Right ventricle myocardium inferior (tissue), 1 donor: ENCODE measurements around the gene GALNT12. TPM values are rescaled to one million over a fixed set of nuclear protein-coding genes. Genes with fewer than 3 reads are reported as not detected.

Experiments
- ATAC-seq: fragments of 200-7000 bp; cut with Tn5 transposase; one replicate; pipeline ENCODE4 v1.9.1; 2020; ENCODE audit warnings: mild to moderate bottlenecking, moderate library complexity
- DNase-seq: peaks from one replicate; pipeline ENCODE4 v3.0.0; 2021; ENCODE audit errors: missing footprints
- intact Hi-C: fragments of 100-400 bp; cut with DNase I; formaldehyde crosslinking; loops from one replicate; pipeline ENCODE4 v1.11.0; 2022
- total RNA-seq: library from RNA; stranded (reverse); fragmentation: NEBNext Ultra II Directional; extraction: Animal tissue kit (Norgen Biotek cat#: 25700); gene quantifications from one replicate; pipeline ENCODE4 v1.2.1, GENCODE V29; 2021
- donor health status: DM: no; HTN: yes; CAD: no; lungs with severe emphysema.

Gene GALNT12
- total RNA-seq, 1 donor from 2014 or later = 0.54 TPM

DNA sequence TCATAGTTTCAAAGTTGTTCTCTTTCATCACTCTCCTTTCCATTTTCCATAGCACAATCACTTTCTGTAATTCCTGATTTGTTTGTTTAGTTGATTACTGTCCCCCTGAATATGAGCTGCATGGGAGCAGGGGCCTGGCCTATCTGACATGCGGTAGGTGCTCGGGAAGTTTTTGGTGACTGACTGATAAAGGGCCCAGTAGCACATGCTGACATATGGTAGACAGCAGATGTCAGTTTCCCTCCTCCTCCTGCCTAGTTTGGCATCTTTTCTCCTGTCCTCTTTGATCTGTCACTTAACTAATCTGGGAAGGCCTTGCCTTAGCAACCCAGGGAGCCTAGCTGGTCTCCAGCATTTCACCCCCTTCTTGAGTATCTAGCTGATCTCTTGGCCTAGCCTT lies 14.4 kb downstream of the GALNT12 start:
- intact Hi-C loops = no loop called here
- ATAC-seq = no peak
- no peak for DNase-seq

DNA sequence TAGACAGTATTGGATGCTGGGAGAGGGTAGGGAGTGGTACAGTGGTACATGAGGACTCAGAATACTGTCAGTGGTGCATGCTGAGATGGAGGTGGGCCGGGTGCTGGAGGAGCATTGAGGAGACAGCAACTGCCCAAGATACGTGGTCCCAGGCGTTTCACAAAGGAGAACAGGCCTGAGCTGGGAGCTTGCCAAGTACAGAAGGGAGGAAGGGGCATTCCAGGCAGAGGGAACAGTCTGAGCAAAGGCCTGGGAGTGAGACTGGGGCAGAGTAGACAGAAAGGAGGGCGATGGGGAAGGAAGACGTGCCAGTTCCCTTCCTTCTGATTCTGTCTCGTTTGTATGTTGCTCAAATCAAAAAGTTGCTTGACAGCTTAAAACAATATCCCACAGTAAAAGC lies 15.2 kb downstream of the GALNT12 start:
- ATAC-seq (no peak), DNase-seq (no peak)
- intact Hi-C loops = no loop called here

- intact Hi-C loops = no loop called here
- no peak for ATAC-seq
- DNase-seq = no peak
Measured at GRCh38 chr9:98823666-98824334, 16.3 kb downstream of the GALNT12 start.

DNA sequence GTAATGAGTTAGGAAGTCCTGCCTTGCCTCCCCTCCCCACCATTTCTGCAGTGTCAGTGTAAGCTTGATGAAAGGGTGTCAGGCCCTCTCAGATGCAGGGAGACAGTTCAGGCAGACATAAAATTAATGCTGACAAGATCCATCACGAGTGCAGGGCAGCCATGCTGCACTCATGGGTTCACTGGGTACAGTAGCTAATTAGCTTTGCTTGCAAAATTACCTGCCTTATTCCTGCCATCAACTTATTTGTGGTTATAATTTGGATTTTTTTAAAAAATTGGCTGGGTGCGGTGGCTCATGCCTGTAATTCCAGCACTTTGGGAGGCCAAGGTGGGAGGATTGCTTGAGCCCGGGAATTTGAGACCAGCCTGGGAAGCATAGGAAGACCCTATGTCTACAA lies 17.9 kb downstream of the GALNT12 start:
- DNase-seq = no peak
- intact Hi-C loops = no loop called here
- ATAC-seq = no peak

DNA sequence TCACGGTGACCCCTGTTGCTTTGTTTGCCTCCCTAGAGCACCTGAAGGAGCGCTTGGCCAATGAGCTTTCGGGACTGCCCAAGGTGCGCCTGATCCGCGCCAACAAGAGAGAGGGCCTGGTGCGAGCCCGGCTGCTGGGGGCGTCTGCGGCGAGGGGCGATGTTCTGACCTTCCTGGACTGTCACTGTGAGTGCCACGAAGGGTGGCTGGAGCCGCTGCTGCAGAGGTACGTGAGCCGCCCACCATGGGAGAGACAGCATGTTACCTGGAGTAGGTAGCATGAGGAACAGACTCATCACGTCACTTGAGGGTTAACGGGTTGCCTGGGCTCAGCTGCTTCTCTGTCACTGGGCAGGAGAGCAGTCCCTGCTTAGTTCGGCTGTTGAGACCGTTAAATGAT lies 19.2 kb downstream of the GALNT12 start:
- ATAC-seq (no peak), DNase-seq (no peak)
- intact Hi-C loops = no loop called here

GRCh38 chr9:98829766-98830165 lies 22.3 kb downstream of the GALNT12 start:
- no peak for ATAC-seq
- intact Hi-C loops = no loop called here

DNA sequence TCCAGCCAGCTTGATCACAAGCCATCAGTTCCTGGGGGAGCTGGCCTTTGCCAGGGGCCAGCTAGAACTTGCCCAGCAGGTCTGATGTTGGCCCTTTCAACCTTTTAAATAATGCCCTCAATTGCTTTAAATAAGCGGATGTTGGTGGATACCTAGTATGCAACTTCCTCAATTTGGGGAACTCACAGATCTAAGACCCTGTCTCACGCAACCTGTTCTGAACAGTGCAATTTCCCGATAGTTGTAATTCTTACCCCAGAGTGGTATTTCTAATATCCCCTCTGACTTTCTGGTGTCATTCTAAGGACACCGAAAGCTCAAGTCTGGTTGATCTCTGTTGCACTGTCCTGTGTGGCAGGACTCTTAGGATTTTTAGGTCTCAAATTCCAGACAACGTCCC lies 23.1 kb downstream of the GALNT12 start:
- ATAC-seq (no peak), DNase-seq (no peak)
- intact Hi-C loops = no loop called here

More at GRCh38 chr9:98829766-98830165, 22.3 kb downstream of the GALNT12 start:
- DNase-seq = no peak

- intact Hi-C loops = no loop called here
- no peak for ATAC-seq
- no peak for DNase-seq
Measured at GRCh38 chr9:98831696-98832095, 24.2 kb downstream of the GALNT12 start.

DNA sequence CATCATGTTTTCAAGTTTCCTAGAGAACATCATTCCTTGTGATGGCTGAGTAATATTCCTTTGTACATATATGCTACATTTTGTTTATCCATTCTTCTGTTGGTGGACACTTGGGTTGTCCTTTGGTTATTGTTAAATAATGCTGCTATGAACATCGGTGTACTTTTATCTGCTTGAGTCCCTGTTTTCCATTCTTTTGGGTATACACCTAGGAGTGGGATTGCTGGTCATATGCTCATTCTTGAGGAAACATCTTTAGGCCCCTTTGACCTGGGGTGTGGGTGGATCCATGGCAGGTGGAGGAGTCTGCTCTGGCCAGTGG lies 25.3 kb downstream of the GALNT12 start:
- intact Hi-C loops = no loop called here
- DNase-seq (no peak), ATAC-seq (no peak)

DNA sequence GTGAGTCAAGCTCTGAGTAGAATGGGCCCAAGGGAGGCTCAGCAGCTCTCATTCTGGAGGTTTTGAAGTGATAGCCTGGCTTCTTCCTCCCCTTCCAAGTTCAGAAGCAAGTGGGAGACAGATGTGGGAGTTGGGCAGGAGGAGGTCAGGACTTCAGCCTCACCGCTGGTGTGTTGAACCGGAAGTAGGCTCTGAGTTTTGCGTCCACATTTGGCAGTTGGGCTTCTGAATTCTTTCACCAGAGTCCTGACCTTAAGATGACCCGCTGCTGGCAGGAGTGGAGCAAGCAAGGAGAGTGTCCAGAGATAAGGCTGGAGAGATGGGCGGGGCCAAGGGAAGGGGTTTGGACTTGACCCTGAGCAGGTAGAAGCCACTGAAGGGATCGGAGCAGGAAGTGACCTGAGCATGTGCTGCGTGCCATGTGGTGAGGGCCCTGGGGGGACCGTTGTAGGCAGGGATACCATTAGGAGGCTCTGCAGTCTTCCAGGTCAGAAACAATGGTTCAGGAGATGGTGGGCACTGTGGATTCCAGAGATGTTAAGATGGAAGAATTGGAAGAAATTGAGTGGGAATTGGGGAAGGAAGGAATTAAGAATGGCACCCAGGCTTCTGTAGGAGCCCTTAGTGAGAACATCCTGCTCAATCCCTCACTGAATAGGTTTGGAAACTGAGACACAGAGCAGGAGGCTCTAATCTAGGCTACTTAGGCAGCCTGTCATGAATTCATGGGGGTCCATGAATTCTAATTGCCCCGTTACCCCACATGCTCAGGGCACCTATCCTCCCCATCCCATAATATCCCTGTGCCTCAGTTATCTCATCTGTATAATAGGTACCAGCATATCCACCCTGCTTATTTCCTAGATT lies 25.9 kb downstream of the GALNT12 start:
- DNase-seq (no peak), ATAC-seq (peak; percentile 65)
- intact Hi-C loops = no loop called here

DNA sequence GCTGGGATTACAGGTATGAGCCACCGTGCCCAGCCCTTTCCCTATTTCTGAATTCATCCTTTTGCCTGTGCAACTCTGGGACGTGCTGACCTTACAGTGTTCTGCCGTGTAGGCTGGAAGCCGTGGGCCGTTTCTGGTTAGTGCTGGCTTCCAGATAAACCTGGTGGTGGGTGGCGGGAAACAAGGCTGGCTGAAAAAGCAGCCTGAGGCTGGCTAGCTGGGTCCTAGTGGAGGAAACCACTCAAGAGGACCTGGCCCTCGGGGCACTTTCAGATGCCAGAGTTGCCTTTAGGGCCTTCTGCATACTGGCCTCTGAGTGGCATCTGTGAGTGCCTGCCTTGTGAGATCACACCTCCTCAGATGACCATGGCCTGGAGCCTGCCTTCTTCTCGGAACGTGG lies 26.9 kb downstream of the GALNT12 start:
- no peak for DNase-seq
- intact Hi-C loops = no loop called here
- ATAC-seq = no peak

GRCh38 chr9:98836206-98836605 lies 28.7 kb downstream of the GALNT12 start:
- intact Hi-C loops = no loop called here
- ATAC-seq (no peak), DNase-seq (no peak)

DNA sequence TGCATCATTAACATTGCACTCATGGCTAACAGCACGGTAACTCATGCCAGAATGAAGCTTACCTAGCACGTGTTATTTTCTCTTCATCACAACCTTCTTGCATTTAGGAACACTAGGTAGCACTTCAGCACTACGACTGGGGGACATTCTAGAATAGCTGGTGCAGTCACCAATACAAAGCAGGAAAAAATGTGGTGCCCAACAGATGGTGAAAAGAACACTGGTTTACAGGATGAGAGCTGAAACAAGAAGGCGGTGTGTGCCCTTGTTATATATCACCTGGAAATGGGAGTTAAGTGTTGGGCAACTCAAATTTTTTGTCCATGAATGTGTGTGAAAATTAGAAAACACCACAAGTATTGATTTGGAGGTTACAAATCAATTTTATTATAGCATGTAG lies 30.0 kb downstream of the GALNT12 start:
- intact Hi-C loops = no loop called here
- ATAC-seq = no peak
- DNase-seq = no peak

DNA sequence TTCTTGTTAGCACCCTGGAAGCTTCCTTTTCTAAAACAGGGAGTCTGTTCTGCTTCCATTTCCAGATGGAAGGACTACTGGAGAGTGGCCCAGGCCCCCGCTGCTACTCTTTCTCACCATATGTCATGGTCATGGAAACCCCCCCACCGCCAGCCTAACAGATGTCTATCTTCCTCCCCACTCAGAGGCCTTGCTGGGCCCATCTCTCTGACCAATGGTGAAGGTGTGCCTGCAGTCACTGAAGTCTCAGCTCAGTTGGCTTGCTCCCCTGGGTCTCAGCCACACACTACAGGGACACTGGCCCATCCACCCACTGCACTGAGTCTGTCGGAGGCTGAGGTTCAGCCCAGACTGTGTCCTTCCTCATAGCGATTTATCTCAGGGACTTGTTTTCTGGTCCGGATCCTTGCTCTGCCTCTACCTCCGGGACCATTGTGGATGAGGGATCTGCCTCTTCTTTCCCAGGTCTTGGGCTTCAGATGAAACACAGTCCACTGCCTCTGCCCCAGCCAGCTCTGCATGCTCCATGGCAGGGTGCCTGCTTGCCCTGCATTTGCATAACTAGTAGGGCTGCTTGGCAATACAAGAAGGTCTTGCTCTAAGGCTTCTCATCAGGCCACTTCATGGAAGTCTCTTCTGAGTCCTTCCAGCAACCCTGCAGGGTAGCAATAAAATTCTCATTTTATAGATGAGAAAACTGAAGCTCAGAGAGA lies 30.8 kb downstream of the GALNT12 start:
- intact Hi-C loops = no loop called here
- DNase-seq = no peak
- ATAC-seq = no peak

DNA sequence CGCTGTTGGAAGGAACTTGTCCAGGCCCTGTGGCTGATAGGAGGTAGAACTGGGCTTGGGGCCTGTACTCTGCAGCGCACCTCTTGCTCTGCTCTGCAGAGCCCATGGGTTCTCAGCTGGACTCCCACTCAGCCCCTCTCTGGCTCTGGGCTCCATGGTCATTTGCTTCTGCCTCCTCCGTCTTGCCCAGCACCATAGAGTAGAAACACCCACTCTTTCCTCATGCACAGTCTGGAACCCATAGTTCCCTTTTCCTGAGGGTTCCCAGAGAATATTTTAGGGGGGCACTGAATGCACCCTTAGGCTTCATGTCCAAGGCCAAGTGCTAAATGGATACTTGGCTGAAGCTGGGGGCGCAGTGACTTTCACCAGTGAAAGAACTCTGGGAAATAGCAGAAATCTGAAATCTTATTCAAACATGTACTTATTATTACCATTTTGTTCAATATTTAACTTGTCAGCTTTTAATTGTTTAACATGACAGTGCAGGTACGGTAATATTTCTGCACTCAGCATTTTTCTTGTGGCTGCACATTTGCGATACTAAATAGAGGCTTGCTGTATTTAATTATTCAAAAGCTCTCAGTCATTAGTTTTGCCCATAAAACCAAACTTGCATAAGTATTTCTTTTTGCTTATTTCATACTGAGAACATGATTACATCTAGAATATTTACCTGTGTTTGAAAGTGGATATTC lies 31.5 kb downstream of the GALNT12 start:
- intact Hi-C loops = no loop called here
- ATAC-seq = no peak
- no peak for DNase-seq

DNA sequence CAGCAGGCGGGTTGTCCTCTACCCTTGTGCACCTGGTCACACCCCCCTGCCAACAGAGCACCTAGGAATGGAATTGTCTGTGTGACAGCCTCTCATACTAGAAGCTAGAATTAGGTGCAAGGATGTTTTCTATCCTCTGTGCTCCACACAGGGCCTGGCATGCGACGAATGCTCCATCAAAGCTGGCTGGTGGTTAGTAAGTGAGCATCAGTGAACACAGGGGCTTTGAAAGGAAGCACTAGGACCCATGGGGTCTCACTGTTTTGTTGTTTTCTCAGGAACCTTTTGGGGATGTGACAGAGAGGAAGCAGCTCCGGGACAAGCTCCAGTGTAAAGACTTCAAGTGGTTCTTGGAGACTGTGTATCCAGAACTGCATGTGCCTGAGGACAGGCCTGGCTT lies 32.3 kb downstream of the GALNT12 start:
- DNase-seq = no peak
- no peak for ATAC-seq
- intact Hi-C loops = no loop called here

GRCh38 chr9:98842510-98842909 lies 35.0 kb downstream of the GALNT12 start:
- ATAC-seq (no peak), DNase-seq (no peak)
- intact Hi-C loops = no loop called here

- DNase-seq (no peak), ATAC-seq (no peak)
- intact Hi-C loops = no loop called here
Measured at GRCh38 chr9:98846081-98846480, 38.6 kb downstream of the GALNT12 start.

DNA sequence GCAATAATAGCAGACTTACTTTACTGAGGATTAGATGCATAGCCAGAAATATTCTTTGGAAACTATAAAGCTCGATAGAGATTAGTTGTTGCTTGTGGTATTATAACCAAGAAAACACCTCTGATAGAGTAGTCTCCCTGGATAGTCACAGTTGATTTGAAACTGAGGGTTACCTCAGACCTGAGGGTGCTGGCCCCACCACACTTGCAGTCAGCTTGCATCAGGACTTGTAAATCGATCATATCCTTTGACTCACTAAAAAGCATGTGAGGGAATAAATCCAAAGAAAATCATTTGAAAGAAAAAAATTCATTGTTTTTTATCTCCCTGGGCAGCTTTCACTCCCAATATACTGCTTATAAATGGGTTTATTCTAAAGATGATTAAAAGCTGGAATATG lies 39.4 kb downstream of the GALNT12 start:
- ATAC-seq (no peak), DNase-seq (no peak)
- intact Hi-C loops = no loop called here
